Trophoblast cell (in vitro differentiated cells and primary cell): ENCODE data around the gene DNAAF3.
A peak's percentile ranks its signal among the peaks of the same experiment; 100 is the strongest.

Experiments
- DNase-seq, 2 donors: peaks; one replicate each; pipeline ENCODE4 v3.0.0-alpha.2; 2016
- H2AFZ ChIP-seq: 2 replicates; pipeline ENCODE4 v1.6.1; 2013; ENCODE audit warnings: low read length, moderate library complexity, mild to moderate bottlenecking; ENCODE audit not compliant: insufficient read depth, poor library complexity
- H2AK5ac ChIP-seq: 2 replicates; pipeline ENCODE4 v1.6.1; 2013; ENCODE audit warnings: mild to moderate bottlenecking, low read length
- H2BK120ac ChIP-seq: 2 replicates; pipeline ENCODE4 v1.6.1; 2013; ENCODE audit warnings: low read length, mild to moderate bottlenecking, moderate library complexity; ENCODE audit not compliant: insufficient read depth, poor library complexity
- H2BK12ac ChIP-seq: 2 replicates; pipeline ENCODE4 v1.6.1; 2013; ENCODE audit warnings: mild to moderate bottlenecking, low read length, moderate library complexity
- H2BK5ac ChIP-seq: 2 replicates; pipeline ENCODE4 v1.6.1; 2013; ENCODE audit warnings: low read length, low read depth, moderate library complexity, mild to moderate bottlenecking; ENCODE audit not compliant: poor library complexity
- H3K14ac ChIP-seq: 2 replicates; pipeline ENCODE4 v1.6.1; 2013; ENCODE audit warnings: mild to moderate bottlenecking, low read length
- H3K18ac ChIP-seq: 2 replicates; pipeline ENCODE4 v1.6.1; 2013; ENCODE audit warnings: mild to moderate bottlenecking, low read length
- H3K23ac ChIP-seq: 2 replicates; pipeline ENCODE4 v1.6.1; 2013; ENCODE audit warnings: low read length
- H3K27ac ChIP-seq: 2 replicates; pipeline ENCODE4 v1.5.1; 2013; ENCODE audit warnings: low read depth, mild to moderate bottlenecking, inconsistent platforms, low read length, moderate library complexity
- H3K27me3 ChIP-seq: 2 replicates; pipeline ENCODE4 v1.6.1; 2013; ENCODE audit warnings: inconsistent platforms, mild to moderate bottlenecking, low read length, moderate library complexity; ENCODE audit not compliant: insufficient read depth
- H3K36me3 ChIP-seq, 2 experiments: 1 replicate in 1 of 2; 2 replicates in 1 of 2; pipeline ENCODE4 v1.6.1; 2013; ENCODE audit warnings: low read length in 2 of 2, mild to moderate bottlenecking in 2 of 2, moderate library complexity in 1 of 2; ENCODE audit not compliant: insufficient read depth in 2 of 2, control insufficient read depth in 1 of 2
- H3K4ac ChIP-seq: 2 replicates; pipeline ENCODE4 v1.6.1; 2013; ENCODE audit warnings: low read depth, mild to moderate bottlenecking, low read length, moderate library complexity
- H3K4me1 ChIP-seq, 2 experiments: 1 replicate in 1 of 2; 2 replicates in 1 of 2; pipeline ENCODE4 v1.6.1; 2013; ENCODE audit warnings: low read length in 2 of 2, mild to moderate bottlenecking in 2 of 2, moderate library complexity in 1 of 2; ENCODE audit not compliant: insufficient read depth in 2 of 2, control insufficient read depth in 1 of 2
- H3K4me2 ChIP-seq: 2 replicates; pipeline ENCODE4 v1.6.1; 2013; ENCODE audit warnings: inconsistent platforms, mild to moderate bottlenecking, low read length, moderate library complexity
- H3K4me3 ChIP-seq: 2 replicates; pipeline ENCODE4 v1.5.1; 2013; ENCODE audit warnings: mild to moderate bottlenecking, low read depth, low read length, inconsistent platforms
- H3K79me1 ChIP-seq: one replicate; pipeline ENCODE4 v1.6.1; 2013; ENCODE audit warnings: low read length
- H3K79me2 ChIP-seq: 2 replicates; pipeline ENCODE4 v1.6.1; 2013; ENCODE audit warnings: low read length, mild to moderate bottlenecking; ENCODE audit not compliant: control insufficient read depth, insufficient read depth, poor library complexity
- H3K9ac ChIP-seq: 2 replicates; pipeline ENCODE4 v1.6.1; 2013; ENCODE audit warnings: mild to moderate bottlenecking, low read length
- H3K9me3 ChIP-seq: 2 replicates; pipeline ENCODE4 v1.6.1; 2013; ENCODE audit warnings: low read depth, mild to moderate bottlenecking, control low read depth, inconsistent platforms, low read length; ENCODE audit not compliant: insufficient read depth
- H4K12ac ChIP-seq: 2 replicates; pipeline ENCODE4 v1.6.1; 2013; ENCODE audit warnings: low read depth, mild to moderate bottlenecking, low read length, moderate library complexity
- H4K8ac ChIP-seq: 2 replicates; pipeline ENCODE4 v1.6.1; 2013; ENCODE audit warnings: low read depth, mild to moderate bottlenecking, low read length, moderate library complexity
- H4K91ac ChIP-seq: one replicate; pipeline ENCODE4 v1.6.1; 2013; ENCODE audit warnings: low read depth, mild to moderate bottlenecking, low read length, moderate library complexity
- WGBS: extraction: QIAGEN DNeasy Blood & Tissue Kit; methylation state at CpG from one replicate; pipeline ENCODE4 v1.1.7; 2013; ENCODE audit warnings: missing lambda C conversion rate; ENCODE audit not compliant: insufficient read length, insufficient coverage; ENCODE audit errors: extremely low coverage; 5-methylcytosine and 5-hydroxymethylcytosine counted together

Gene DNAAF3

DNA sequence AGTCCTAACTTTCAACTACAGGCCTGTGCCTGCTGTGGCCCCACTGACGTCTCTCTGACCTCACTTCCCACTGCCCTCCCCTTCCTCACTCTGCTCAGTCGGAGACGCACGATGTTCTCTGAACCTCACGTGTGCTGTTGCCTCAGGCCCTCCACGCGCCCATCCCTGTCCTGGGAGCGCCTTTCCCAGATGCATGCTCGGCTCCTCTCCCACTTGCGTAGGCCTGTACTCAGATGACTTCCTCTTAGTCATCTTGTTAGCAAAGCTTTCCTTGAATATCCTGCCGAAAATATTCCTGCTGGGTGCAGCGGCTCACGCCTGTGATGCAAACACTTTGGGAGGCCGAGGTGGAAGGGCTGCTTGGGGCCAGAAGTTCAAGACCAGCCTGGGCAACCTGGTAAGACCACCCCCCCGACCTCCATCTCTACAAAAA is 23.0 kb upstream of the DNAAF3 start:
- peak in 1 of 2 donors; percentile 9 for DNase-seq
- no CpG with 5 or more reads among the region's 15 CpGs for WGBS
- H2AFZ ChIP-seq, result no peak overlapping the region

DNA sequence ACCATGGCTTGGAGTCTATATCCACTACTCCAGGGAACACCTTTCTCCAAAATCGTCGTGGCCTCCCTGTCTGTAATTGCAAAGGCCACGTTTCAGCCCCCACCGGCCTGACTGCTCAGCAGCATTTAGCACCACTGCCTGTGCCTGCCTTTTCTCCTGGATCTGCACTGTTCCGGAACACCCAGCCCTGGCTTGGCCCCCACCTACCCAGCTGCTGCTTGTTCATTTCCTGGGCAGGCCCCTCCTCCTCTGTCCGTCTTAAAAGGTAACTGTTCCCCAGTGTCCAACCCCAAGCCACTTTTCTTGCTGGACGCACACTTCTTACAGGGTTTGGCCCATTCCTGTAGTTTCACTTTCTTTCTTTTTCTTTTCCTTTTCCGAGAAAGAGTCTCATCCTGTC is 22.2 kb upstream of the DNAAF3 start:
- Histone ChIP-seq H2BK120ac (no peak overlapping the region), H3K4me1 (no peaks in the 10 kb centered on the region), H3K23ac (no peak overlapping the region), H3K27me3 (no peaks in the 10 kb centered on the region), H3K4me3 (no peak overlapping the region), H3K27ac (no peak overlapping the region), H3K9ac (no peak overlapping the region), H2BK5ac (no peak overlapping the region), H3K36me3 (no peaks in the 10 kb centered on the region), H3K18ac (no peak overlapping the region), H3K79me1 (no peaks in the 10 kb centered on the region), H4K91ac (no peak overlapping the region), H3K9me3 (no peaks in the 10 kb centered on the region), H3K14ac (no peak overlapping the region), H2AK5ac (no peak overlapping the region), H3K4me2 (no peak overlapping the region), H3K4ac (no peak overlapping the region), H2AFZ (no peak overlapping the region), H2BK12ac (no peak overlapping the region), H3K79me2 (no peaks in the 10 kb centered on the region), H4K12ac (no peak overlapping the region), H4K8ac (no peak overlapping the region)
- no CpG with 5 or more reads among the region's 8 CpGs for WGBS
- no peak for DNase-seq

More for the DNA sequence above, 23.0 kb upstream of the DNAAF3 start:
- no peak overlapping the region for H3K4ac ChIP-seq
- H3K18ac ChIP-seq, result no peak overlapping the region
- H2BK12ac ChIP-seq, result no peak overlapping the region
- H2AK5ac ChIP-seq, result no peak overlapping the region
- no peaks in the 10 kb centered on the region for H3K9me3 ChIP-seq
- H3K4me1 ChIP-seq, result no peaks in the 10 kb centered on the region
- no peak overlapping the region for H3K4me3 ChIP-seq
- H3K27ac ChIP-seq, result no peak overlapping the region
- H3K79me2 ChIP-seq, result no peaks in the 10 kb centered on the region
- H3K14ac ChIP-seq, result no peak overlapping the region
- H2BK120ac ChIP-seq, result no peak overlapping the region
- no peaks in the 10 kb centered on the region for H3K36me3 ChIP-seq
- no peak overlapping the region for H4K8ac ChIP-seq
- H3K9ac ChIP-seq, result no peak overlapping the region
- H3K79me1 ChIP-seq, result no peaks in the 10 kb centered on the region
- H4K91ac ChIP-seq, result no peak overlapping the region
- no peaks in the 10 kb centered on the region for H3K27me3 ChIP-seq
- no peak overlapping the region for H3K23ac ChIP-seq
- no peak overlapping the region for H2BK5ac ChIP-seq
- no peak overlapping the region for H3K4me2 ChIP-seq
- H4K12ac ChIP-seq, result no peak overlapping the region

DNA sequence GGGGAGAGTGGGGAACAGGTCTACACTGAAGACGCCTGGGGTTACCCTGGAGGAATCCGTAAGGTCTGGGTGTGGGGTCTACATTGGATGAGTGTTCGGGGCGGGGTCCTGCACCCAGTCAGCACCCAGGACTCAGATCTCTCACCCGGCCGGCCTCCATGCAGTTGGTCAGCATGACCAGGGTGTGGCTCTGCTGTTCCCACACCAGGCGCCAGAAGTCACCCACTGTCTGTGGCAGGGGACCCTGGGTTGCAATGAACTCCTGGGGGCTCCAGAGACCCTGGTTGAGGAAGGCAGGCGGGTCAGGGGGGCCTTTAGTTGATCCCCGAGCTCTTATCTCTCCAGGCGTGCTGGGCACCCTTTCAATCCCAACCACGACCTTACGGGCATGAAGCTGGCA is 19.7 kb upstream of the DNAAF3 start:
- H3K18ac ChIP-seq, result no peak overlapping the region
- no peak overlapping the region for H2BK12ac ChIP-seq
- no peak overlapping the region for H3K14ac ChIP-seq
- no peaks in the 10 kb centered on the region for H3K27me3 ChIP-seq
- no peak overlapping the region for H4K91ac ChIP-seq
- H3K27ac ChIP-seq, result no peak overlapping the region
- H4K12ac ChIP-seq, result no peak overlapping the region
- H3K79me2 ChIP-seq, result no peaks in the 10 kb centered on the region
- WGBS, result no CpG with 5 or more reads among the region's 12 CpGs
- no peak overlapping the region for H2BK120ac ChIP-seq
- no peak overlapping the region for H4K8ac ChIP-seq
- H3K9ac ChIP-seq, result no peak overlapping the region
- H3K36me3 ChIP-seq, result no peaks in the 10 kb centered on the region
- no peak overlapping the region for H3K4me2 ChIP-seq
- no peak overlapping the region for H3K4me3 ChIP-seq
- H3K9me3 ChIP-seq, result no peaks in the 10 kb centered on the region
- no peaks in the 10 kb centered on the region for H3K4me1 ChIP-seq
- H2BK5ac ChIP-seq, result no peak overlapping the region
- no peak overlapping the region for H3K23ac ChIP-seq
- H2AFZ ChIP-seq, result no peak overlapping the region
- no peaks in the 10 kb centered on the region for H3K79me1 ChIP-seq
- H2AK5ac ChIP-seq, result no peak overlapping the region
- no peak for DNase-seq
- no peak overlapping the region for H3K4ac ChIP-seq

DNA sequence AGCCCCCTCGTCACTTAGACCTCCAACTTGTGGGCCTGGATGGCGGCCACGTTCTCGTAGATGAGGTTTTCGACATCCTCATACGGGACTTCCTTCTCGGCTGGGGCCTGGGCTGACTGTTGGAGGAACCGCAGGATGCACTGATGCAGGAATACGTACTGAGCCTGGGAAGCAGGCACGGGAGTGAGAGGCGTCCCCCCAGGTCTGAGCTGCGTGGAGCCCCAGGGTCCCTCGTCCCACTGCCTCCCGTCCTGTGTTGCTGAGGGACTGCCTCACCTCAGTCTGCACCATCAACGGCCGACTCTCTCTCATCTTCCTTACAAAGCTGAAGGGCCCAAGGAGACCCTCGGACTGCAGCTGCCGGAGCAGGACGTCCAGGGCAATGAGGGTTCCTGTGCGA is 15.3 kb upstream of the DNAAF3 start:
- Histone ChIP-seq H3K4me1 (peaks cover 0 to 10% of the 10 kb centered on the region in 2 experiments), H3K36me3 (no peaks in the 10 kb centered on the region), H3K4ac (no peak overlapping the region), H2BK120ac (no peak overlapping the region), H2AFZ (no peak overlapping the region), H3K9ac (no peak overlapping the region), H3K14ac (no peak overlapping the region), H3K18ac (no peak overlapping the region), H3K27me3 (peaks cover 14% of the 10 kb centered on the region), H2AK5ac (no peak overlapping the region), H3K4me2 (no peak overlapping the region), H2BK5ac (no peak overlapping the region), H3K27ac (no peak overlapping the region), H3K79me2 (no peaks in the 10 kb centered on the region), H4K12ac (no peak overlapping the region), H4K91ac (no peak overlapping the region), H3K23ac (no peak overlapping the region), H3K9me3 (peaks cover 6% of the 10 kb centered on the region), H4K8ac (no peak overlapping the region), H3K4me3 (no peak overlapping the region), H2BK12ac (no peak overlapping the region), H3K79me1 (no peaks in the 10 kb centered on the region)
- no peak for DNase-seq
- WGBS, result no CpG with 5 or more reads among the region's 20 CpGs
